IMR-90 (cell line): ENCODE results near the gene PCK2. TPM values are rescaled to one million over a fixed set of nuclear protein-coding genes. Genes with fewer than 3 reads are reported as not detected.

Experiments used
- ATAC-seq: fragments of 200-7000 bp; cut with Tn5 transposase; 2 replicates; pipeline ENCODE4 v1.9.1; 2020; ENCODE audit warnings: low read depth, mild to moderate bottlenecking, moderate library complexity
- BruUV-seq: library from RNA; stranded (reverse); fragments of 400-500 nt; replicated peaks from 2 replicates; lab custom pipeline; 2021; lab: Mats Ljungman, UMichigan
- CTCF ChIA-PET: fragments of 300-600 bp; formaldehyde crosslinking; extraction: SDS; loops from one replicate; lab custom pipeline; 2021; ENCODE audit warnings: antibody characterized with exemption; lab: Yijun Ruan, JAX
- POLR2A ChIA-PET: fragments of 300-600 bp; sonication (Branson Sonifier 250); formaldehyde crosslinking; loops from one replicate; lab custom pipeline; 2022; ENCODE audit warnings: antibody characterized with exemption; ENCODE audit not compliant: unreplicated experiment; lab: Charles Lee
- DNase-seq: peaks from one replicate; pipeline ENCODE4 v3.0.0; 2013
- H2AFZ ChIP-seq: replicated peaks from 2 replicates; pipeline ENCODE3; 2013; ENCODE audit warnings: low read length, mild to moderate bottlenecking; ENCODE audit not compliant: poor library complexity
- H2AK5ac ChIP-seq: 2 replicates; pipeline ENCODE4 v1.6.1; 2013; ENCODE audit warnings: low read depth, low read length, inconsistent platforms
- H2AK9ac ChIP-seq: replicated peaks from 2 replicates; pipeline ENCODE3; 2013; ENCODE audit warnings: mild to moderate bottlenecking, low read depth, low read length, moderate library complexity; ENCODE audit not compliant: poor library complexity
- H2BK120ac ChIP-seq: 2 replicates; pipeline ENCODE4 v1.6.1; 2013; ENCODE audit warnings: low read depth, low read length, inconsistent platforms
- H2BK15ac ChIP-seq: 3 replicates; pipeline ENCODE4 v1.6.1; 2013; ENCODE audit warnings: low read depth, low read length, inconsistent platforms
- H2BK20ac ChIP-seq: 2 replicates; pipeline ENCODE4 v1.6.1; 2013; ENCODE audit warnings: low read depth, mild to moderate bottlenecking, inconsistent platforms, low read length, moderate library complexity
- H2BK5ac ChIP-seq: 2 replicates; pipeline ENCODE4 v1.6.1; 2013; ENCODE audit warnings: mild to moderate bottlenecking, low read depth, low read length, inconsistent platforms; ENCODE audit not compliant: poor library complexity, severe bottlenecking
- H3K14ac ChIP-seq: replicated peaks from 2 replicates; pipeline ENCODE4 v1.6.1; 2013; ENCODE audit warnings: low read depth, low read length, inconsistent platforms
- H3K18ac ChIP-seq: 2 replicates; pipeline ENCODE4 v1.6.1; 2013; ENCODE audit warnings: low read depth, low read length, control low read depth
- H3K23ac ChIP-seq: 2 replicates; pipeline ENCODE4 v1.6.1; 2013; ENCODE audit warnings: low read depth, low read length, inconsistent platforms
- H3K27ac ChIP-seq: 2 replicates; pipeline ENCODE4 v1.5.1; 2013; ENCODE audit warnings: mild to moderate bottlenecking, control low read depth, low read length; ENCODE audit not compliant: insufficient read depth
- H3K27me3 ChIP-seq: 2 replicates; pipeline ENCODE4 v1.6.1; 2013; ENCODE audit warnings: low read length; ENCODE audit not compliant: control insufficient read depth, insufficient read depth
- H3K36me3 ChIP-seq: 2 replicates; pipeline ENCODE4 v1.6.1; 2013; ENCODE audit warnings: low read length, mixed read lengths; ENCODE audit not compliant: control insufficient read depth, insufficient read depth
- H3K4ac ChIP-seq: 2 replicates; pipeline ENCODE4 v1.6.1; 2013; ENCODE audit warnings: low read depth, low read length, inconsistent platforms
- H3K4me1 ChIP-seq: 2 replicates; pipeline ENCODE4 v1.6.1; 2013; ENCODE audit warnings: low read length, mixed read lengths; ENCODE audit not compliant: control insufficient read depth, insufficient read depth
- H3K4me2 ChIP-seq: 2 replicates; pipeline ENCODE4 v1.6.1; 2013; ENCODE audit warnings: low read depth, mild to moderate bottlenecking, control low read depth, low read length, moderate library complexity
- H3K4me3 ChIP-seq: 2 replicates; pipeline ENCODE4 v1.5.1; 2013; ENCODE audit warnings: low read depth, mild to moderate bottlenecking, control low read depth, low read length, moderate library complexity; ENCODE audit not compliant: insufficient read depth
- H3K56ac ChIP-seq: 2 replicates; pipeline ENCODE4 v1.6.1; 2013; ENCODE audit warnings: low read length, inconsistent platforms; ENCODE audit not compliant: insufficient read depth; ENCODE audit errors: extremely low read depth
- H3K79me1 ChIP-seq, 2 experiments: 2 replicates each; pipeline ENCODE4 v1.6.1; 2013; ENCODE audit warnings: low read length in 2 of 2, inconsistent platforms in 1 of 2, low read depth in 1 of 2
- H3K9ac ChIP-seq: 2 replicates; pipeline ENCODE4 v1.6.1; 2013; ENCODE audit warnings: low read depth, low read length, control low read depth
- H3K9me1 ChIP-seq: 2 replicates; pipeline ENCODE4 v1.6.1; 2013; ENCODE audit warnings: low read length, inconsistent platforms; ENCODE audit not compliant: insufficient read depth
- H3K9me3 ChIP-seq: 2 replicates; pipeline ENCODE4 v1.6.1; 2013; ENCODE audit warnings: low read length; ENCODE audit not compliant: control insufficient read depth, insufficient read depth
- H4K20me1 ChIP-seq: 2 replicates; pipeline ENCODE4 v1.6.1; 2013; ENCODE audit warnings: low read length, inconsistent platforms; ENCODE audit not compliant: insufficient read depth
- H4K5ac ChIP-seq: 2 replicates; pipeline ENCODE4 v1.6.1; 2013; ENCODE audit warnings: mild to moderate bottlenecking, low read depth, low read length, control low read depth
- H4K8ac ChIP-seq, 2 experiments: 2 replicates each; pipeline ENCODE4 v1.6.1; 2013; ENCODE audit warnings: low read depth in 2 of 2, low read length in 2 of 2, control low read depth in 1 of 2, inconsistent platforms in 1 of 2
- H4K91ac ChIP-seq: 2 replicates; pipeline ENCODE4 v1.6.1; 2013; ENCODE audit warnings: low read depth, low read length, inconsistent platforms; ENCODE audit not compliant: insufficient read depth
- BHLHE40 ChIP-seq: fragments of 150-350 bp; IDR thresholded peaks from 2 replicates; pipeline ENCODE4 v1.6.1; 2016; ENCODE audit warnings: mild to moderate bottlenecking, low read depth, low read length
- CEBPB ChIP-seq: IDR thresholded peaks from 2 replicates; pipeline ENCODE4 v1.6.1; 2012; ENCODE audit warnings: low read depth, low read length, improper control_type of control experiment
- CHD1 ChIP-seq: IDR thresholded peaks from 2 replicates; pipeline ENCODE4 v1.6.1; 2012; ENCODE audit warnings: low read depth, low read length, improper control_type of control experiment
- MAFK ChIP-seq: IDR thresholded peaks from 2 replicates; pipeline ENCODE4 v1.6.1; 2012; ENCODE audit warnings: low read depth, low read length, improper control_type of control experiment
- MAZ ChIP-seq: IDR thresholded peaks from 2 replicates; pipeline ENCODE4 v1.6.1; 2012; ENCODE audit warnings: low read depth, mild to moderate bottlenecking, low read length, improper control_type of control experiment, moderate library complexity, borderline replicate concordance
- MXI1 ChIP-seq: IDR thresholded peaks from 2 replicates; pipeline ENCODE4 v1.6.1; 2012; ENCODE audit warnings: low read depth, mild to moderate bottlenecking, low read length, moderate library complexity, borderline replicate concordance
- NFE2L2 ChIP-seq: fragments of 150-350 bp; IDR thresholded peaks from 2 replicates; pipeline ENCODE4 v1.6.1; 2016; ENCODE audit warnings: low read depth, mild to moderate bottlenecking, low read length
- POLR2A ChIP-seq: IDR thresholded peaks from 2 replicates; pipeline ENCODE4 v1.6.1; 2012; ENCODE audit warnings: mild to moderate bottlenecking, low read depth, low read length
- RAD21 ChIP-seq: IDR thresholded peaks from 2 replicates; pipeline ENCODE4 v1.6.1; 2012; ENCODE audit warnings: low read length, improper control_type of control experiment
- RFX5 ChIP-seq: IDR thresholded peaks from 2 replicates; pipeline ENCODE4 v1.8.0; 2012; ENCODE audit warnings: low read depth, mild to moderate bottlenecking, low read length, moderate library complexity
- SMC3 ChIP-seq: fragments of 150-350 bp; IDR thresholded peaks from 2 replicates; pipeline ENCODE4 v1.6.1; 2016; ENCODE audit warnings: low read depth, mild to moderate bottlenecking, antibody characterized with exemption, low read length, moderate library complexity
- WGBS, 2 experiments: methylation state at CpG; one replicate each; pipeline versions ENCODE4 v1.1.5 to v1.1.7; 2013; ENCODE audit warnings: missing lambda C conversion rate in 2 of 2; ENCODE audit not compliant: insufficient read length in 1 of 2; ENCODE audit errors: extremely low coverage in 2 of 2; 5-methylcytosine and 5-hydroxymethylcytosine counted together
- dilution Hi-C: fragments of 300-500 bp; cut with HindIII; formaldehyde crosslinking; loops from one replicate; pipeline ENCODE4 v1.14.3; 2018; ENCODE audit warnings: low sequenced_read_pairs; ENCODE audit not compliant: unreplicated experiment
- in situ Hi-C: fragments of 300-500 bp; cut with MboI; formaldehyde crosslinking; loops from 3 replicates; pipeline ENCODE4 v1.14.3; 2019; ENCODE audit warnings: low sequenced_read_pairs, inconsistent platforms, mixed read lengths
- intact Hi-C: fragments of 100-400 bp; cut with micrococcal nuclease; formaldehyde crosslinking; loops from 2 replicates; pipeline ENCODE4 v1.10.0; 2022
- polyA plus RNA-seq, 3 experiments: library from polyadenylated mRNA; depleted of rRNA; stranded (reverse); fragments of >200 nt; gene quantifications; 2 replicates each; pipeline ENCODE4 v1.2.3, GENCODE V29; 2012; ENCODE audit warnings: low replicate concordance in 1 of 3
- total RNA-seq: library from RNA; depleted of rRNA; stranded (reverse); fragments of >200 nt; gene quantifications from 2 replicates; pipeline ENCODE4 v1.2.3, GENCODE V29; 2012
- TF ChIP-seq, protein P1 (sequence below): conservative IDR thresholded peaks from 2 replicates; pipeline ENCODE4 v1.5.1; 2012; ENCODE audit warnings: mild to moderate bottlenecking, low read depth, low read length, improper control_type of control experiment

PCK2 gene
- total and polyA plus RNA-seq, 2 of the 4 experiments (the other 2 are of a cell fraction), result 13.4 to 29.4 TPM

- Histone ChIP-seq H2BK20ac (no peak overlapping the region), H4K8ac (no peak overlapping the region), H3K9me1 (peaks cover 19% of the 10 kb centered on the region), H3K4me3 (no peak overlapping the region), H4K91ac (no peak overlapping the region), H3K27ac (no peak overlapping the region), H3K27me3 (no peaks in the 10 kb centered on the region), H2AFZ (no peak overlapping the region), H3K9me3 (no peaks in the 10 kb centered on the region), H3K36me3 (peaks cover 23% of the 10 kb centered on the region), H2BK120ac (no peak overlapping the region), H2AK9ac (peak overlapping the region; percentile 57), H3K18ac (no peak overlapping the region), H4K20me1 (peaks cover 17% of the 10 kb centered on the region), H3K4ac (no peak overlapping the region), H3K56ac (no peak overlapping the region), H4K5ac (no peak overlapping the region), H2AK5ac (no peak overlapping the region), H3K23ac (peak overlapping the region; percentile 43; the same call in 1 of the 2 replicates), H3K4me1 (peaks cover 12% of the 10 kb centered on the region), H3K79me1 (peaks cover 17 to 57% of the 10 kb centered on the region in 2 experiments), H3K4me2 (no peak overlapping the region), H2BK15ac (no peak overlapping the region), H2BK5ac (no peak overlapping the region), H3K14ac (no peak overlapping the region), H3K9ac (no peak overlapping the region)
- DNase-seq (no peak), ATAC-seq (no peak)
- 93% methylated on average over 3 of the region's 13 CpGs; no CpG with 5 or more reads in 1 of the 2 experiments for WGBS, 2 experiments
- intact Hi-C loops, result no loop called here
- TF ChIP-seq POLR2A, result no peak
- no peak for TF ChIP-seq MAFK
- no peak for TF ChIP-seq MAZ
- TF ChIP-seq CHD1, result no peak
- no peak for TF ChIP-seq RFX5
- TF ChIP-seq CEBPB, result no peak
- TF ChIP-seq BHLHE40, result no peak
- no peak for TF ChIP-seq MXI1
- TF ChIP-seq SMC3, result no peak
- TF ChIP-seq NFE2L2, result no peak
- no peak for TF ChIP-seq RAD21
- TF ChIP-seq, protein P1, sequence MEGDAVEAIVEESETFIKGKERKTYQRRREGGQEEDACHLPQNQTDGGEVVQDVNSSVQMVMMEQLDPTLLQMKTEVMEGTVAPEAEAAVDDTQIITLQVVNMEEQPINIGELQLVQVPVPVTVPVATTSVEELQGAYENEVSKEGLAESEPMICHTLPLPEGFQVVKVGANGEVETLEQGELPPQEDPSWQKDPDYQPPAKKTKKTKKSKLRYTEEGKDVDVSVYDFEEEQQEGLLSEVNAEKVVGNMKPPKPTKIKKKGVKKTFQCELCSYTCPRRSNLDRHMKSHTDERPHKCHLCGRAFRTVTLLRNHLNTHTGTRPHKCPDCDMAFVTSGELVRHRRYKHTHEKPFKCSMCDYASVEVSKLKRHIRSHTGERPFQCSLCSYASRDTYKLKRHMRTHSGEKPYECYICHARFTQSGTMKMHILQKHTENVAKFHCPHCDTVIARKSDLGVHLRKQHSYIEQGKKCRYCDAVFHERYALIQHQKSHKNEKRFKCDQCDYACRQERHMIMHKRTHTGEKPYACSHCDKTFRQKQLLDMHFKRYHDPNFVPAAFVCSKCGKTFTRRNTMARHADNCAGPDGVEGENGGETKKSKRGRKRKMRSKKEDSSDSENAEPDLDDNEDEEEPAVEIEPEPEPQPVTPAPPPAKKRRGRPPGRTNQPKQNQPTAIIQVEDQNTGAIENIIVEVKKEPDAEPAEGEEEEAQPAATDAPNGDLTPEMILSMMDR, result no peak
- POLR2A ChIA-PET, result no interaction called here
- in situ Hi-C loops, result loop anchor here (10.0 to 25.0 kb wide), 3 partner anchors 296 to 1051 kb away; partner anchors contain the start of genes ACIN1, BCL2L2, C14orf119 and PABPN1
- BruUV-seq, result no TSS peak
- dilution Hi-C loops, result no loop called here
- CTCF ChIA-PET, result no interaction called here
These were observed 44.5 kb downstream of the PCK2 start for GRCh38 chr14:24138396-24139271.
